ENCODE measurements around the gene ANKK1.

DNA sequence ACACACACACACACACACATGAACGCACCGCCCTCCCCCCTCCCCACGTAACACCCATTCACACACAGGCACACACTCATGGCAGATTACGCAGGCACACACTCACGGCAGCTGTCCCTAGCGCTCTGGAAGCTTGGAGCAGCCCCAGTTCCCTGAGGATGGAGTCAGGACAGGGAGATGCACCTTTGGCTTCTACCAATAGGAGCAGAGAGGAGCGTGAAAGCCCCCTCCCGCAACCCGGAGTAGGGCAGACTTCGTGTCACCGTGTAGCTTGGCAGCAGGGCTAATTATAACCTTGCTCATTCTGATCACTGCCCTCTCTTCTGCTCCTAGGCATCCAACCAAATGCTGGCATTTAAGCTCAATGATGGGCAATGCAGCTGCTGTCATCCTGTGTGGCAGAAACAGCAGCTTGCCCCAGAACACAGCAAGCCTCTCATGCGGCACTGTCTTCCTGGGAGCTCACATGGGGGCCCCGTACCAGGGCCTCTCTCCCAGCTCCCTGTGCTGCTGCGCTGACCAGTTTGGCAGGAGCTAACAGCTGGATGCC is 31.9 kb downstream of the ANKK1 start:
- TF ChIP-seq POLR2A (IDR thresholded peaks at IDR 0.05), result no peak
- no peak for TF ChIP-seq CTCF (IDR thresholded peaks at IDR 0.05 in 4 of 5, conservative IDR thresholded peaks at IDR 0.05 in 1 of 5)

All from gastrocnemius medialis (tissue), 4 donors.